HepG2 (cell line): ENCODE results near the gene MAST1. TPM values are rescaled to one million over a fixed set of nuclear protein-coding genes. Genes with fewer than 3 reads are reported as not detected.
A peak's percentile ranks its signal among the peaks of the same experiment; 100 is the strongest.

Experiments
- AGO2 ChIP-seq: fragments of 200-400 bp; formaldehyde crosslinking; optimal IDR thresholded peaks from 2 replicates; pipeline ENCODE3; 2017; ENCODE audit warnings: mild to moderate bottlenecking, low read depth, low read length, moderate library complexity
- ATF1 ChIP-seq: IDR thresholded peaks from 2 replicates; pipeline ENCODE4 v1.6.1; 2016; ENCODE audit warnings: mild to moderate bottlenecking, control low read depth
- ATF7 ChIP-seq, 2 experiments: fragments of 450-650 bp in 1 of 2; sonication (generic) in 1 of 2; formaldehyde crosslinking in 1 of 2; IDR thresholded peaks; 2 replicates each; pipeline versions ENCODE4 v1.4.0 to v1.6.1; 2016 to 2020; ENCODE audit warnings: antibody characterized with exemption in 1 of 2, mild to moderate bottlenecking in 1 of 2, missing genetic modification reagents in 1 of 2
- BATF2 ChIP-seq: sonication (generic); formaldehyde crosslinking; IDR thresholded peaks from 2 replicates; pipeline ENCODE4 v1.8.0; 2022; ENCODE audit warnings: mild to moderate bottlenecking, missing genetic modification reagents, moderate library complexity
- CBX1 ChIP-seq: IDR thresholded peaks from one replicate; pipeline ENCODE4 v1.6.1; 2016; ENCODE audit warnings: antibody characterized with exemption, low read depth
- DNMT3B ChIP-seq: conservative IDR thresholded peaks from 2 replicates; pipeline ENCODE4 v1.6.1; 2016; ENCODE audit warnings: missing biosample characterization, control low read depth
- ETV6 ChIP-seq: sonication (generic); formaldehyde crosslinking; conservative IDR thresholded peaks from 2 replicates; pipeline ENCODE4 v1.4.0; 2020; ENCODE audit warnings: missing genetic modification reagents
- HNRNPUL1 ChIP-seq: fragments of 200-400 bp; formaldehyde crosslinking; IDR thresholded peaks from 2 replicates; pipeline ENCODE4 v1.6.1; 2017; ENCODE audit warnings: low read depth, mild to moderate bottlenecking, low read length, moderate library complexity
- JDP2 ChIP-seq: sonication (generic); formaldehyde crosslinking; IDR thresholded peaks from 2 replicates; pipeline ENCODE4 v1.8.1; 2022; ENCODE audit warnings: missing genetic modification reagents, borderline replicate concordance
- KMT2A ChIP-seq: sonication (generic); formaldehyde crosslinking; IDR thresholded peaks from 2 replicates; pipeline ENCODE4 v1.4.0; 2020; ENCODE audit warnings: missing genetic modification reagents
- PCBP2 ChIP-seq: fragments of 200-400 bp; formaldehyde crosslinking; optimal IDR thresholded peaks from 2 replicates; pipeline ENCODE3; 2018; ENCODE audit warnings: low read length, low read depth; ENCODE audit not compliant: poor library complexity, severe bottlenecking
- REXO4 ChIP-seq: sonication (generic); formaldehyde crosslinking; IDR thresholded peaks from 2 replicates; pipeline ENCODE4 v1.8.0; 2022; ENCODE audit warnings: missing genetic modification reagents, mild to moderate bottlenecking, borderline replicate concordance
- SMC3 ChIP-seq: IDR thresholded peaks from 2 replicates; pipeline ENCODE4 v1.6.1; 2011; ENCODE audit warnings: low read length, improper control_type of control experiment
- TRAFD1 ChIP-seq: sonication (generic); formaldehyde crosslinking; IDR thresholded peaks from 2 replicates; pipeline ENCODE4 v1.5.1; 2020; ENCODE audit warnings: missing genetic modification reagents, mild to moderate bottlenecking, borderline replicate concordance
- ZBTB38 ChIP-seq: sonication (generic); formaldehyde crosslinking; IDR thresholded peaks from 2 replicates; pipeline ENCODE4 v1.5.1; 2020; ENCODE audit warnings: mild to moderate bottlenecking, missing genetic modification reagents
- ZBTB44 ChIP-seq: sonication (generic); formaldehyde crosslinking; IDR thresholded peaks from 2 replicates; pipeline ENCODE4 v1.4.0; 2020; ENCODE audit warnings: missing genetic modification reagents
- ZFP36L2 ChIP-seq: sonication (generic); formaldehyde crosslinking; IDR thresholded peaks from 2 replicates; pipeline ENCODE4 v1.4.0; 2020; ENCODE audit warnings: missing genetic modification reagents
- ZFP90 ChIP-seq: sonication (generic); formaldehyde crosslinking; IDR thresholded peaks from 2 replicates; pipeline ENCODE4 v1.8.0; 2022; ENCODE audit warnings: missing genetic modification reagents, mild to moderate bottlenecking, inconsistent platforms, borderline replicate concordance
- ZFY ChIP-seq: sonication (generic); formaldehyde crosslinking; IDR thresholded peaks from 2 replicates; pipeline ENCODE4 v1.4.0; 2020; ENCODE audit warnings: missing genetic modification reagents
- ZNF496 ChIP-seq: sonication (generic); formaldehyde crosslinking; IDR thresholded peaks from 2 replicates; pipeline ENCODE4 v1.8.1; 2023; ENCODE audit warnings: mild to moderate bottlenecking, moderate library complexity, missing genetic modification reagents; ENCODE audit not compliant: insufficient replicate concordance
- ZSCAN5A ChIP-seq: sonication (generic); formaldehyde crosslinking; IDR thresholded peaks from 2 replicates; pipeline ENCODE4 v1.8.0; 2022; ENCODE audit warnings: mild to moderate bottlenecking, missing genetic modification reagents, borderline replicate concordance
- polyA plus RNA-seq, 8 experiments: library from polyadenylated mRNA; depleted of rRNA in 3 of 8; stranded (reverse) in 7 of 8; unstranded in 1 of 8; fragments of >200 nt; fragmentation: Illumina TruSeq in 4 of 8; extraction: Trizol in 4 of 8; gene quantifications; 2 replicates each; pipeline versions ENCODE4 v1.2.1 to v1.2.3, GENCODE V29; 2011 to 2016; ENCODE audit warnings: low read depth in 4 of 8, missing spikeins in 1 of 8, mixed read lengths in 1 of 8; ENCODE audit not compliant: insufficient read depth in 1 of 8
- total RNA-seq, 5 experiments: library from RNA; depleted of rRNA; stranded (reverse); fragments of >200 nt; fragmentation: Illumina TruSeq; extraction: Trizol; gene quantifications; 2 replicates each; pipeline ENCODE4 v1.2.3, GENCODE V29; 2016; ENCODE audit warnings: low read depth in 1 of 5

Gene MAST1
- total and polyA plus RNA-seq, 2 of the 13 experiments (the other 11 are each of a cell fraction or from before 2014, with no cell fraction given): 0.73 to 4.7 TPM

GRCh38 chr19:12806242-12807081 is 31.9 kb upstream of the MAST1 start, which contains the start of gene RNASEH2A (continued):
- TF ChIP-seq DNMT3B (CRISPR knock-in tag) (0 out of 2 replicates have a peak, but pooled peaks have one; percentile 33), ATF7 (IDR thresholded peaks at IDR 0.05) (no peak), ATF7 (CRISPR knock-in tag; IDR thresholded peaks at IDR 0.05) (0 out of 2 replicates have a peak, but pooled peaks have one; percentile 55), CBX1 (no peak), ETV6 (CRISPR knock-in tag) (peak; percentile 59; the same call in 1 of the 2 replicates), ATF1 (peak; percentile 92), AGO2 (no peak), ZBTB38 (CRISPR knock-in tag) (peak; percentile 68; the same call in 1 of the 2 replicates), ZNF496 (CRISPR knock-in tag) (no peak), TRAFD1 (CRISPR knock-in tag) (no peak), JDP2 (CRISPR knock-in tag) (no peak), ZBTB44 (no peak), ZSCAN5A (no peak; the same call in 1 of the 2 replicates), HNRNPUL1 (no peak), PCBP2 (no peak), ZFP36L2 (0 out of 2 replicates have a peak, but pooled peaks have one; percentile 41), ZFP90 (CRISPR knock-in tag) (peak; percentile 88; the same call in 1 of the 2 replicates), KMT2A (CRISPR knock-in tag) (peak; percentile 79; the same call in 1 of the 2 replicates), ZFY (peak; percentile 94), SMC3 (no peak), BATF2 (CRISPR knock-in tag) (peak; percentile 83; the same call in 1 of the 2 replicates), REXO4 (no peak)
